GM18861 (cell line): ENCODE results near the gene KLRD1.
A peak's percentile ranks its signal among the peaks of the same experiment; 100 is the strongest.
"Not testable (repeated sequence)": the region's sequence is repeated elsewhere in the genome, so short reads cannot be mapped to it uniquely, and the experiment has no call there.

ENCODE experiments used
- ATAC-seq: cut with Tn5 transposase; IDR thresholded peaks from one replicate; pipeline ENCODE4 v1.9.1; 2021; ENCODE audit not compliant: unreplicated experiment

KLRD1 gene

GRCh38 chr12:10336196-10336595 lies 28.5 kb downstream of the KLRD1 start:
- not testable (repeated sequence) for ATAC-seq

DNA sequence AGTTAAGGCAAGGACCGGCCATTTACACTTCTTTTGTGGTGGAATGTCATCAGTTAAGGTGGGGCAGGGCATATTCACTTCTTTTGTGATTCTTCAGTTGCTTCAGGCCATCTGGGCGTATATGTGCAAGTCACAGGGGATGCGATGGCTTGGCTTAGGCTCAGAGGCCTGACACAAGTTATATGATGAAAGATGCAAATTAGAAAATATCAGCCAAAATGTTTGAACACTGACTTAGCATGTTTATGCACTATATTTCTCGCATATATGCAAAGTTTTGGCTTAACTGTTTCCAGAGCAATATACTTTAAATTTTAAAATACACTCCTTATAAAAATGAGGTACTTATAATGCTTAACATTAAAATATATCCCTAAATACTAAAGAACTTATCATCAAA lies 30.8 kb downstream of the KLRD1 start:
- ATAC-seq, result not testable (repeated sequence)

DNA sequence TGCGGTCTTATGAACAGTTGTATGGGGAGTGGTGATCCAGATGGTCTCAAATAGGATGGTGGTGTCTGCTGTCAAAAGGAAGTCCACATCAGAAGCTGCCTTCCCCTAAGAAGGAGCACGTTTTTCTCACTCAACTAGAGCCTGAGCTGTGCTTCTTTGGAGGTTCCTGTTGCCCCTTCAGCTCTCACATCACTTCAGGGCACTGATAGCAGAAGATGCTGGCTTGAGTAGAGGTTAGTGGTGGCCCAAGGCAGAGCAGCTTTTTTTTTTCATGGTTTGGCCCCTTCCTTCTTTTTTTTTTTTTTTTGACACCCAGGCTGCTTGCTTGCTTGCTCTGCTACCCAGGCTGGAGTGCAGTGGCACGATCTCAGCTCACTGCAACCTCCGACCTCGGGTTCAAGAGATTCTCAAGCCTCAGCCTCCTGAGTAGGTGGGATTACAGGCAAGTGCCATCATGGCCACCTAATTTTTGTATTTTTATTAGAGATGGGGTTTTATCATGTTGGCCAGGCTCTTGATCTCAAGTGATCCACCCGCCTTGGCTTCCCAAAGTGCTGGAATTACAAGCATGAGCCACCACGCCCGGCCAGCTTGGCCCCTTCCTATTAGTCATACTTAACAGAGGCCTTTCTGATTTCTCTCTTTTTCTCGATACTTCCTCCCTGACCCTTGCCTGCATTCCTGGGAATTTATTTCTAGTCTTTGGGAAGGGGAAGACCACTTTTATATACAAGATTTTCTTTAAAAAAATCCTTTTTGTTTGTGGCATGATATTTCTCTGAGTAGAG lies 31.6 kb downstream of the KLRD1 start:
- ATAC-seq, result no peak

DNA sequence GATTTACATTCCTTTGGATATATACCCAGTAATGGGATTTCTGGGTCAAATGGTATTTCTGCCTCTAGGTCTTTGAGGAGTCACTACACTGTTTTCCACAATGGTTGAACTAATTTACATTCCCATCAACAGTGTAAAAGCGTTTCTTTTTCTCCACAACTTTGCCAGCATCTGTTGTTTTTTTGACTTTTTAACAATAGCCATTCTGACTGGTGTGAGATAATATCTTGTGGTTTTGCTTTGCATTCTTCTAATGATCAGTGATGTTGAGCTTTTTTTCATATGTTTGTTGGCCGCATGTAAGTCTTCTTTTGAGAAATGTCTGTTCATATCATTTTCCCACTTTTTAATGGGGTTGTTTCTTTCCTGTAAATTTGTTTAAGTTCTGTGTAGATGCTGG lies 33.3 kb downstream of the KLRD1 start:
- not testable (repeated sequence) for ATAC-seq

- no peak for ATAC-seq
These were observed 34.3 kb downstream of the KLRD1 start for GRCh38 chr12:10341892-10342509.

- not testable (repeated sequence) for ATAC-seq
These were observed 43.8 kb downstream of the KLRD1 start for GRCh38 chr12:10351457-10351856.

GRCh38 chr12:10354071-10354470 lies 46.4 kb downstream of the KLRD1 start:
- no peak for ATAC-seq

DNA sequence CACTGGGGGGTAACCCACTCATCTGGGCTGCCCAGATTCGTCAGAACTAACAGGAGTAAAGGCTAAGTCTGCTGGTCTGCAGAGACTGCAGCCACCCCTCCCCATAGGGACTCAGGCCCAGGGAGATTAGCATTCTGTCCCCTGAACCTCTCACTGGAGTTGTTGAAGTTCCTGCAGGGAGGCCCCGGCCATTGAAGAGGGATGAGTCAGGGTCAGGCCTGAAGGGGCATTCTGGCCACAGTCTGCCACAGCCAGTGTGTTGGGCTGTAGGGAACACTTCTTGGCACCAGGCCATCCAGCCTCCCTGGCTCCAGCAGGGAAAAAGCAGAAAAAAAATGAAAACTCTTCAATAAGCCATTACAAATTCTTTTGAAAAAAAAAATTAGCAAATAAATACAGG lies 46.8 kb downstream of the KLRD1 start:
- no peak for ATAC-seq

- no peak for ATAC-seq
These were observed 50.5 kb downstream of the KLRD1 start for GRCh38 chr12:10358131-10358530.

DNA sequence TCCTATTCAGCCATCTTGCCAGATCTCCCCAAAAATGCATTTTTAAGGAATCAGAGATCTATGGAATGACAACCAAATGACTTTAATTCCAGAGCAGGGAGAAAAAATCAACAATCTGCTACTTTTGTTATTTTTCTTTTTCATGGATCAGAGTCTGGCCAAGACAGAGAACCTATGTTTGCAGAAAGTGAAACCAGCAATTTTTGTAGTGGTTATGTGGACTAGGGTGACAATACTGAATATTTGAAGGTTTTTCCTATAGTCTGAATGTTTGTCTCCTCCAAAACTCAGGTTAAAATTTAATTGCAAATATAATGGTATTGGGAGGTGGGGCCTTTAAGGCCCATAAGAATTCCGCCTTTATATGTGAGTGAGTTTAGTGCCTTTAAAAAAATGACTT lies 51.3 kb downstream of the KLRD1 start:
- ATAC-seq, result no peak

DNA sequence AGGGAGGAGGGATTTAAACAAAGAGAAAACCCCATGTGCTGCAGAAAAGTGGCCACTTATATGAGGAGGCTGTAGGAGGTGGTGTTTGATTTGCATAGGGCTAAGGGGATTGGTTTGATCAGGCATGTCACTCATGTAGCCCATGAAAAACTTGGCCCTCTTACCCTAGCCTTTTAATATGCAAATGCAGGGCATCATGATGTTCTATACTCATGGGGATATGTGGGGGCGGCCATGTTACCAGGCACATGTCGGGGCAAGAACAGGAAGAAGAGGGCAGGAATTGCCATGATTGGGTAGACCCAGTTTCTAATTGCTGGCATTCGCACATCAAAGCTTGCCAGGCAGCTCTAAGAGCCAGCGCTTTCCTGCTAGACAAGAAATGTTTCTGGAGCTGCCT lies 53.4 kb downstream of the KLRD1 start:
- ATAC-seq, result no peak

GRCh38 chr12:10361622-10362021 lies 54.0 kb downstream of the KLRD1 start:
- ATAC-seq, result no peak

DNA sequence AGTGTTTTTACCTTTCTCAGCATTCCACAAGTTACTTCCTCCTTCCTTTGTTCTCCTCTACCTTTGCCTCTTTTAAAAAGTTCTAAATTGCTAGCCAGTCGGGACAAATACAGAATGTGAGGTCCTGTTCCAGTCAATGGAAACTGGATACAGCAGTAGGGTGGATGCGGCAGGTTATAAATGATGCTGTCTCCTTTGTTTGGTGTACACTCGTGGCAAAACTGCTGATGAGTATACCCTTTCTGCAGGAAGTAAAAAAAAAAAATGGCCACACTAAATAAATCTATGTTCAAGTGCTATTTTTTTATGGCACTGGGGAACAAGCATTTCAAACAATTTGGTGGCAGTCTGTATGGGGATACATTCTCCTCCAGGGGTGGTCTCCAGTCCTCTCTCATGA lies 54.7 kb downstream of the KLRD1 start:
- no peak for ATAC-seq

- no peak for ATAC-seq
These were observed 55.4 kb downstream of the KLRD1 start for GRCh38 chr12:10362828-10363657.

GRCh38 chr12:10363658-10363913 lies 55.9 kb downstream of the KLRD1 start:
- no peak for ATAC-seq

DNA sequence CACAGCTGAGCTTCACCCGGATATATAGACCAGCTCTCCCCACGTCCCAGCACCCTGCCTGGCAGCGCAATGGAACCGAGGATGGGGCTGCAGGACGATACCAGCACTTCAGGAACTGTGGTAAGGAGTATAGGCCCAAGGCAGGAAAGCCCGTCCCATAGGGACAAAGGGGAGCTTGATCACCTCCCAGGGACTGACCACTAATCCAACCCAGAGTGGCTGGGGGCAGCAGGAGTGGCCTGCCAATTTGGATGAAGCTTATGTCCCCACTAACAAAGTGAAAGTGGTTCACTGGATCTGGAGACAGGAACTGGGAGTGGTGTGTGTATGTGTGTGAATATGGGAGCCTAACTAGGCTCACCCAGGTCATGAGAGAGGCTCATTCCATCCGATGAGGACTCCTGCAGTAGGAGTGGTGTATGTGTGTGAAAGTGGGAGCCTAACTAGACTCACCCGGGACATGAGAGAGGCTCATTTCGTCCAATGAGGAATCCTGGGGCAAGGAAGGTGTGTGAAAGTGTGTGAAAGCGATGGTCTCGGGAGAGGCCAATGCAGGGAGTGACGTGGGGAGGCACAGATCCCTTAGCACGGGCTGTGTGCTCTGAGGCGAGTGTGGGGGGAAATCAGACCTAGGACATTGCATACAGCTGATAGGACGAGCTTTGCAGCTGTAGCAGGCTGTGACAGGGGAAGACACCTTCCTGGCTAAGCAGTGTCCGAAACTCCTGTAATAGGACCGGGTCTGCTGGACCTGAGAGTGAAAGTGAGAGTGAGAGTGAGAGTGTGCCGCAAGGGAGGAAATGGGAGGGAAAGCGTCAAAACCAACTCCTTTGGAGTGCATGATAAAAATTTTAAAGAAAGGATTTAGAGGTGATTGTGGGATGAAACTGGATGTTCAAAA lies 56.5 kb downstream of the KLRD1 start:
- ATAC-seq, result peak; percentile 83

DNA sequence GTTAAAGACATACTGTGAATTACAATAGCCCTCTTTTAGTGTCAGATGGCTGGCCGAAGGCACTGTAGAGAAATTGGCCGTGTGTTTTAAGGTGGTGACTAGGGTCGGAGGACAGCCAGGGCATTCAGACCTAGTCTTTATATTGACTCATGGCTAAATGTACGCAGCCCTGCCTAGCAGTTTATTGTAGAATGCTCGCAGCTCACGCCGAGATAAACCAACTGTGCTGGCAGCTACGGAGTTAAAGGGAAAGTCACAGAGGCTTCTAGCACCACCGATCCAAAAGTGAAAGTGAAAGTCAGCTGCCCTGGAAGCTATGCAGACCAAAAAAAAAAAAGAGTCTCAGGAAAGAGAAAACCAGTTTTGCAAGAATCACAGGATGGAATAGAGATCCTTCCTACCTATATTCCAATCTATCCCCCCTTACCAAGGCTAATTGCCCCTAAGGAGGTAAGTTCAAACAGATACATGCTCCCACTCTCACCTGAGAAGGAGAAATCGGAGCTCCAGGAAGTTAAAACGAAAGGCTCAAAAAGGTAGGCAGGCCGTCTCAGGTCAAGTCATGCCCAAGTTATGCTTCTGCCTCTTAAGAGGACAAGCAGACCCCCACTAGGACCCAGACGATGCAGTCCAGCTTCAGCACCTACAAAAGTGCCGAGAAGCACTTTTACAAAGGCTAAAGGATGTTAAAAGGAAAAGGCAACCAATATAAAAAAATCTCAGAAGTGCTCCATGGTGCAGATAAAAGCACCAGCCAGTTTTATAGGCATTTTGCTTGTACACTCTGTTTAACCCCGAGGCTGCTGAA lies 57.3 kb downstream of the KLRD1 start:
- ATAC-seq, result peak; percentile 37

GRCh38 chr12:10365696-10366405 lies 58.2 kb downstream of the KLRD1 start:
- ATAC-seq, result no peak

DNA sequence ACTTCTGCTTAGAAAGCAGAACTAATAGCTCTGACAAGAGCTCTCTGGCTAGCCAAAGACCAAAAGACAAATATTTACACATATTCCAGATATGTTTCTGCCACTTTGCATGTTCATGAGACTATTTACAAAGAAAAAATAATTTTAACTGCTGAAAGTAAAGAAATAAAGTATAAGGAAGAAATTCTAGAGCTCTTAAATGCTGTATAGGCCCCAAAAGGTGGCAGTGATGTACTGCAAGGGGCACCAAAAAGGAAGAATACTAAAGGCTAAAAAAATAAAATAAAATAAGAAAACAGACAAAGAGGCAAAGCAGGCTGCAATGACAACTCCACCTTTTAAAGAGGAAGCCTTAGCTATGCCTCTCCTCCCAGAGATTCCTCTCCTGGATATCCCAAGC lies 59.2 kb downstream of the KLRD1 start:
- ATAC-seq, result no peak

GRCh38 chr12:10367714-10368113 lies 60.0 kb downstream of the KLRD1 start:
- not testable (repeated sequence) for ATAC-seq
